ENCODE data around the gene CFTR. TPM values are rescaled to one million over a fixed set of nuclear protein-coding genes. Genes with fewer than 3 reads are reported as not detected.

CFTR gene
- total and polyA plus RNA-seq, 2 of the 8 experiments (the other 6 are each of a cell fraction or from before 2014, with no cell fraction given) = 1.2 to 1.6 TPM

DNA sequence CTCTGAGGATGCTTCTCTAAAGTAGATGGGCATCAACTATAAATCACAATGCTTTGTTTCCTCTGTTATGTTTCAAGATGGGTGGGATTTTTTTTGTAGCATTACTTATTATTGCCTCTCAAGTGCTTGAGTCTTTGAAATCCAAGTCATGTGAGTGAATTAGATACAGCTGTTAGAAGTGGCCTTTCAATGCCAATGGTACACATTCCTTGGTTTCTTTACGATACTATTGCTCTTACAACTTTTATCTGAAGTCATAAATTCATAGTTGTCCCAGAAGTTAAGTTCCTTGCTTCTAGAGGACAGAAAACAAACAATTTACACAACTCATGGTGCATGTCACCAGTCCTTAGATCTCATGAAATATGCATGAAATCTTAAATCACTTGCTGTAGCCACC is 15.5 kb downstream of the CFTR start (continued):
- no peak for TF ChIP-seq CEBPB (IDR thresholded peaks at IDR 0.05; ENCODE audit: low read depth, low read length)
- TF ChIP-seq CBX8 (IDR thresholded peaks at IDR 0.05; ENCODE audit: borderline replicate concordance, low read depth, low read length) = no peak
- no peak for TF ChIP-seq CTCF (IDR thresholded peaks at IDR 0.05; ENCODE audit: control extremely low read depth in 1 of 3, insufficient read depth in 1 of 3, low read depth in 1 of 3, low read length in 3 of 3)
- TF ChIP-seq ZNF274 (IDR thresholded peaks at IDR 0.05; ENCODE audit: borderline replicate concordance, extremely low read depth, low read length) = no peak
